ENCODE data around the gene TAB2.

The TAB2 gene

GRCh38 chr6:149317644-149318571 lies at the start of gene TAB2:
Gene TAB2 (plus strand): TSS chr6:149317712. CDS start chr6:149369998, 52,286 bp downstream.
- DNase-seq (ENCODE audit: low read depth): no peak

GRCh38 chr6:149268146-149268545 lies 49.4 kb upstream of the TAB2 start:
- no peak for DNase-seq (ENCODE audit: low read depth)

- DNase-seq (ENCODE audit: low read depth): no peak
Observed at GRCh38 chr6:149268768-149269167, 48.7 kb upstream of the TAB2 start.

- DNase-seq (ENCODE audit: low read depth): no peak
Observed at GRCh38 chr6:149270616-149271015, 46.9 kb upstream of the TAB2 start.

GRCh38 chr6:149271348-149272340 lies 45.9 kb upstream of the TAB2 start:
- no peak for DNase-seq (ENCODE audit: low read depth)

GRCh38 chr6:149273318-149273717 lies 44.2 kb upstream of the TAB2 start:
- no peak for DNase-seq (ENCODE audit: low read depth)

- no peak for DNase-seq (ENCODE audit: low read depth)
Observed at GRCh38 chr6:149275621-149276020, 41.9 kb upstream of the TAB2 start.

- no peak for DNase-seq (ENCODE audit: low read depth)
Observed at GRCh38 chr6:149277621-149278020, 39.9 kb upstream of the TAB2 start.

GRCh38 chr6:149278997-149279396 lies 38.5 kb upstream of the TAB2 start:
- no peak for DNase-seq (ENCODE audit: low read depth)

- DNase-seq (ENCODE audit: low read depth): no peak
Observed at GRCh38 chr6:149284904-149285303, 32.6 kb upstream of the TAB2 start.

GRCh38 chr6:149285626-149286025 lies 31.9 kb upstream of the TAB2 start:
- DNase-seq (ENCODE audit: low read depth): no peak

GRCh38 chr6:149286905-149287304 lies 30.6 kb upstream of the TAB2 start:
- no peak for DNase-seq (ENCODE audit: low read depth)

GRCh38 chr6:149289192-149289781 lies 28.2 kb upstream of the TAB2 start:
- no peak for DNase-seq (ENCODE audit: low read depth)

- no peak for DNase-seq (ENCODE audit: low read depth)
Observed at GRCh38 chr6:149289966-149290365, 27.5 kb upstream of the TAB2 start.

- no peak for DNase-seq (ENCODE audit: low read depth)
Observed at GRCh38 chr6:149293244-149293643, 24.3 kb upstream of the TAB2 start.

GRCh38 chr6:149300563-149300962 lies 16.9 kb upstream of the TAB2 start:
- no peak for DNase-seq (ENCODE audit: low read depth)

- DNase-seq (ENCODE audit: low read depth): no peak
Observed at GRCh38 chr6:149302723-149303122, 14.8 kb upstream of the TAB2 start.

GRCh38 chr6:149303468-149303867 lies 14.0 kb upstream of the TAB2 start:
- no peak for DNase-seq (ENCODE audit: low read depth)

GRCh38 chr6:149305372-149305771 lies 12.1 kb upstream of the TAB2 start:
- no peak for DNase-seq (ENCODE audit: low read depth)

- DNase-seq (ENCODE audit: low read depth): no peak
Observed at GRCh38 chr6:149306967-149307366, 10.5 kb upstream of the TAB2 start.

GRCh38 chr6:149311293-149311692 lies 6.2 kb upstream of the TAB2 start:
- DNase-seq (ENCODE audit: low read depth): no peak

GRCh38 chr6:149311766-149312165 lies 5.7 kb upstream of the TAB2 start:
- no peak for DNase-seq (ENCODE audit: low read depth)
